Measurements from ENCODE around the gene PLPP1.

DNA sequence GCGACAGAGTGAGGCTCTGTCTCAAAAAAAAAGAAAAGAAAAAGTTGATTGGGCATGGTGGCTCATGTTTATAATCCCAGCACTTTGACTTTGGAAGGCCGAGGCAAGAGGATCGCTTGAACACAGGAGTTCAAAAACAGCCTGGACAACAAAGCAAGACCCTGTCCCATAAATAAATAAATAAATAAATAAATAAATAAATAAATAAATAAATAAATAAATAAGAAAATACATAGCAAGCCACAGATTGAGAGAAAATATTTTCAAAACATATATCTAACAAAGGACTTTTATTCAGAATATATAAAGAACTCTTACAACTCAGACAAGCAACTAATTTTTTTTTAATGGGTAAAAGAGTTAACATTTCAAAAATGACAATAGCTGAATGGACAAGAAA, 71.2 kb downstream of the PLPP1 start:
- TF ChIP-seq YY1 (IDR thresholded peaks at IDR 0.05; ENCODE audit: extremely low read depth, insufficient replicate concordance, low read depth, low read length) (no peak), CTCF (IDR thresholded peaks at IDR 0.05 in 2 of 3, conservative IDR thresholded peaks at IDR 0.05 in 1 of 3; ENCODE audit: borderline replicate concordance in 1 of 3, insufficient read depth in 1 of 3, low read depth in 2 of 3, low read length in 2 of 3) (no peak), ELF1 (IDR thresholded peaks at IDR 0.05; ENCODE audit: borderline replicate concordance, low read depth) (no peak), POLR2AphosphoS5 (IDR thresholded peaks at IDR 0.05; ENCODE audit: low read depth, low read length) (no peak), EGR1 (IDR thresholded peaks at IDR 0.05; ENCODE audit: low read depth) (no peak), POLR2A (IDR thresholded peaks at IDR 0.05; ENCODE audit: borderline replicate concordance, extremely low read depth, insufficient read depth, insufficient read length) (no peak), EZH2 (IDR thresholded peaks at IDR 0.05) (no peak), FOSL1 (IDR thresholded peaks at IDR 0.05; ENCODE audit: low read depth) (no peak), ZFX (IDR thresholded peaks at IDR 0.05) (no peak)

Data from HCT116 (cell line).